GM21529 (cell line): ENCODE results near the gene PRKAR1B.

Source experiments
- ATAC-seq: cut with Tn5 transposase; IDR thresholded peaks from one replicate; pipeline ENCODE4 v1.9.1; 2021; ENCODE audit not compliant: unreplicated experiment

The PRKAR1B gene

DNA sequence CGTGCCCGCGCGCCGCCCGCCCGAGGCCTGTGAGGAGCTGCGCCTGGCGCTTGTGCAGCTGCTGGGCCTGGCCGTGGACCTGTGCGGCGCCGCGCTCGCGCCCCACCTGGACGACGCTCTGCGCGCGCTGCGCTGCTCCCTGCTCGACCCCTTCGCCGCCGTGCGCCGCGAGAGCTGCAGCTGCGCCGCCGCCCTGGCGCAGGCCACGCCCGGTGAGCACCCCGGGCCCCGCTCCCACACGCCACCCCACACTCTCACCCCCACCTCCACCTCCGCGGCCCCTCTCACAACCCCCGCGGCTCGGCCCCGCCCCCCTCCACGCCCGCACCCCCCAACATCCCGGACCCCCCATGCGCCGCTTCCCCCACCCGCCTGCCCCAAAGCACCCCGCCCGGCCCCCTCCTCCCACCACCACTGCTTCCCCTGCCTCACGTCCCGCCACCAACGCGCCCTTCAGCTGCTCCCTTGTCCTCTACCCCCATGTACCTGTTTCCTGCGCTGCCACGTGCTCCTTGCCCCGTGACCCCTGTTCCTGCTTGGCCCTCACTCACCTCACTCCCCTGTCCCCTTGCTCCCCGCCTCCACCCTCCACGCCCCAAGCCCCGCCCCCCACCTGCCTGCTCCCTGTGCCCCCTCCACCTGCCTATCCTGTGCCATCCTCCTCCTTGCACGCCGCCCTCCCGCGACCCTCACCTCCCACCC, at the start of gene PRKAR1B:
PRKAR1B (minus strand) TSS at position 178 of the 702 bp plus-strand sequence. CDS start 15,776 bp downstream, outside the sequence.
- peak; percentile 46 for ATAC-seq

DNA sequence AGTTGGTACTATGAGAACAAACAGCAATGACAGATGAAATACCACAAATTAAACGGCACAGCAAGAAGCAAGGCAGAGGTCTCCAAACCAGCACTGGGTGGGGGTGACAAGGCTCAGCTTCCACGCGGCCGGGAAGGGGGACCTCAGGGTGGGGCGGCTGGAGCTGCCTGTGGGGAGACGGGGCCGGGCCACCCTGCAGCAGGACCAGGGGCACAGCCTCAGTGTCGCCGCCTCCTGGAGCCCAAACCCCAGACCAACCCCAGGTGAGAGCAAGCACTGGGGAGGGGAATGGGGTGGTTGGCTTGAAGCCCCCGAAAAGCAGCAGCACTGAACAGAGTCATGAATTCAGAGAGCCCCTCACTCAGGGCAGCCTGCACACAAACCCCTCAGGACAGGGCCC, 49.3 kb upstream of the PRKAR1B start:
- ATAC-seq = no peak

DNA sequence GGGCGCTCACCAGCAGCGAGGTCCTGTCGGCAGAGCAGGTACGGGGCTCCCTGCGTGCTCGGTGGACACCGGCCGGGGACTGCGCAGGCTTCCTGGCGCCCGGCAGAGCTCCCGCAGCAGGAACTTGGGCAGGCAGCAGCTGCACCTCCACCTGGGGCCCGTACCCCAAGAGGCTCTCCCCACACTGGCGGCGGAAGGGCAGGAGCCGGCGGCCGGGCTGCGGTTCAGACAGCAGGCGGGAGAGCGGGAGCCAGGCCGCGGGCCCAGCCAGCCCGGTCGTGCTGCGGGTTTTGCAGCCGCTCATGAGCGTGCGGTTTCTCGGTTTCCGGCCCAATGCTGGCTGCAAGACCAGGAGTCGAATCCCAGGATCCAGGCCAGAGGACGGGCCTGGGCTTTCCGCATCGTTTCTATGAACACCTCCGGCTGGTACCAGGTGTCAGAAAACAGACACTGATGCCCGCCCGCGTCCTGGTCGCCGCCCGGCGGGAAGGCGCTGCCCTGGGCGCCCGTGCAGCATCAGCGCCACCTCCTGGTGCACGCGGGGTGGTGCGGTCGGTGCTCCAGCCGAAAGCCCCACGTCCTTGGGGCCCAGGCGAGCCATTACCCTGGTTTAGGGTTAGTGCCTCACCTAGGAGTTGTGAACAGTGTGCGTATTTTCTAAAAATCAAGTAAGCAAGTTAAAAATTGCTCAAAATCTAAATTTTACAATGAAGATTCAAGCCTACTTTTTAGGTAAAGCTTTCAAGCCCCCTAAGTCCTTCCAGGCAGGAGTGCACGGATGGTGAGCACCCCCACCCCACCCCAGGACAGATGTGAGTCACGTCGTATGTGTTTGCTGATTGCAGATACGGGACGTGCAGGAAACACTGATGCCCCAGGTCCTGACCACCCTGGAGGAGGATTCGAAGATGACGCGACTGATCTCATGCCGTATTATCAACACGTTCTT, 47.4 kb upstream of the PRKAR1B start:
- no peak for ATAC-seq

DNA sequence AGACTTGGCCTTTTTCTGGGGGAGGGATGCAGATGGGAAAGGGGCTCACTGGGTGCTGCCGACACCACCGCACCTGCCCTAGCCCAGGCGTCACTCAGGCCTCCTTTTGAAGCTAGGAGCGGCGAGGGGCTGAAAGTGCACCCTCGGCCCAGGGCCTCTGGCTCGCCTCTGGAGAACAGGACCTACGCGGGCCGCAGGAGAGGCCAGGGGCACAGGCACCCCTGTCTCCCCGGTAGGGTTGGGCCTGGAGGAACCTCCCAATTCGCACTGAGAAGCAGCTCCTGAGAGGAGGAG, 46.5 kb upstream of the PRKAR1B start:
- ATAC-seq = no peak

DNA sequence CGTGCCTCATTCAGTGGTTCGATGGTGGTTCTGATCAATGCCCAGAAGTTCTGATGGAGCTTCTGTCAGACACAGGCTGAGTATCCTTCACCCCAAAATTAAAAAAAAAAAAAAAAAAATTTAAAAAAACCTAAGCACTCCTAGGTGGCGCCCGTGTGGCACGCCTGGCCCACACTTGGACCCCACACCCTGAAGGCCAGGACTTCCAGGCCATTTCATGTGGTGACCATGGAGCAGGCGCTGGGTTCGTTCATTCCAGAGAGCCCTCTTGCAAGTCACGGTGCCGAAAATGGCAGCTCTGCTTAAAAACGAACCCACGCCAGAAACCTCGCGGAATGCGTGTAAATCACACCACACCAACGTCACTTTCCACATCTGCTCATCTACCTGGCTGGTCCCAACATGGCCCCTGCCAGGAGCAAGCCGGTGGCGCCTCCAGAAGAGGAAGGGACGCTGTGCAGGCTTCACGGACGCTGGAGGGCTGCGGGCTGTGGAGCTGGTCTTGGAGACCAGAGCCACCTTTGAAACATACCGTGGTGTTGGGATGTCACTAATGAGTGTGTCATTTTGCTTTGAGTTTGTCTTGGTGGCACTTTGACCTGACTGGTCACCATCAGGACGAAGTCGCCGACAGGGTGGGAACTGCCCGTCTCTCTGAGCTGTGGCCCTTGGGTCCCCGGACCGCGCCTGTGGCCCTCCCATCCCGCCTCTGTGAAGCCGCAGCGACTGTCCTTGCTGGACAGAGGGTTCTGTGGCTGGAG, 46.0 kb upstream of the PRKAR1B start:
- no peak for ATAC-seq

DNA sequence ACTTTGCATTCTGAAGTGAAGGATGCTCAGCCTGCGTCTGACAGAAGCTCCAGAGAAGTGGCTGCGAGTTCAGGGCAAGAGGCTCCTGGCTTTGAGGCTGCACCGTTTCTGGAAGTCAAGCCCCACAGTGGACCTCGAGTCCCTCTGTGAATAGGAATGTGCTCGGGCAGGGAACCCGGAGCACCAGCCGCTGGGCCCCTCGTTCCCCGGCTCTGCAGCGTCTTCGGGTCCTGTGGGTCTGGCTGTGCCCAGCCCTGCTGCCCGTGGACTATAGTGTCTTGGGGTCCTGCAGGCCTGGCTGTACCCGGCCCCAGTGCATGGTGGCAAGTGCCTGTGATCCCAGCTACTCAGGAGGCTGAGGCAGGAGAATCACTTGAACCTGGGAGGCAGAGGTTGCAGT, 45.3 kb upstream of the PRKAR1B start:
- ATAC-seq = no peak

DNA sequence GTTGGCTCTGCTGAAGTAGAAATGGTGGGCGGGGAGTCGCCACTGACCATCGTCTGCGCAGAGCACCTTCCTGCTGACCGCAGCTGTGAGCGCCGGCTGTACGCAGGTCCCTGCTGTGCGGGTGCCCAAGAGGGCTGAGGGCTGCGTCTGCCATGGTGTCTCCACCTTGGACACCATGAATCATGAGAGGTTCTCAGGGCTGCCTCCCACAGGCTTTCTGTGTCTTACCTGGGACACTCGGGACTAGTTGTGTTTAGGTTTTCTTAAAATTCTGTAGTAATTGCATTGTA, 44.9 kb upstream of the PRKAR1B start:
- no peak for ATAC-seq

DNA sequence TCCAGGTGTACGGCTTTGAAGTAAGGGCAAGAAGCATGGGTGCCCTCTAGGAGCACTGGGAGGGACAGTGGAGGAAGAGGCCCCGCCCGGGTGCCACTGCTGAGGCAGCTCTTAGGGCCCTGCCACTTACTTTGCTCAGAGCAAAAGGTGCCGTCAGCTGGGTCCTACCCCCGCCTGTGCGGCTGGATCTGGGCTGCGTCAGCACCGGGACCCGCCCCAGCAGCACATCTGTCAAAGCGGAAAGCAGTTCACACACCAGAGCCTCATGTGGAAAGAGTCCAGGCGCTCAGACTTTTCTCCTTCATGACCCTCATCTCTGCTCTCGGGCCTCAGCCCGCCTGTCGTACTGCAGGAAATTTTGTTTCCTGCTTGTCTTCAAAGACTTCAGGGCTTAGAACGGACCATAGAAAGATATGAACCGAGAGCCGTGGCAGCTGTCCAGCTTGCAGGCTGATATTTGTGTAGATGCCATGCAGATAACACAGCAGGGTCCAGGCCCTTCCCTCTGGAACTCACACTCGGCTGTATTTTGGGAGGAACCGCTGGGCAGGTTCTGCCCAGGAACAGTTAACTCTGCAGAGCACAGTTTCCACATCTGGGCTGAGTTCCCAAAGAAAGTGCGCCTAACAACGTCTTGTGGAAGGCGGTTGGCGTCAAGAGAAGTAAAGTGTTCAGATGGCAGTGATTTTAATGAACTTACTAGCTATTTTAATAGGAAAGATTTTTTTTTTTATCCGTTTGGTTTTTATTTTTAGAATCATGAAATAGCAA, 44.3 kb upstream of the PRKAR1B start:
- no peak for ATAC-seq

DNA sequence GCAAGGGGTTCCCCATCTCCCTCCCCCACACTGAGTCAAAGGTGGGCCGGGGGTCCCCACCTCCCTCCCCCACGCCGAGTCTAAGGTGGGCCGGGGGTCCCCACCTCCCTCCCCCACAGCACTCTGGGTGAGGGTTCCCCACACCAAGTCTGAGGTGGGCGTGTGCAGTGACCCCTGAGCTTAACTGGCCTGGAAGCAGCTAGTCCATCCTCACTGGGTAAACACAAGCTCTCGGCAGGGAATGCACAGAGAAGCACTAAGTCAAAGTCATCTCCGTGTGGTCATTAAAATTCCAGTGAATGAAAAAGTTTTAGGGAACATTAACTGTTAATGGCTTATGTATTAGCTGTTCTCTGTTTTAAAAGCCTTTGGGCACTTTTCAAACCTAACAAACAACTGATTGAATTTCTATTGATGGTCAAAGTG, 43.7 kb upstream of the PRKAR1B start:
- ATAC-seq = no peak

DNA sequence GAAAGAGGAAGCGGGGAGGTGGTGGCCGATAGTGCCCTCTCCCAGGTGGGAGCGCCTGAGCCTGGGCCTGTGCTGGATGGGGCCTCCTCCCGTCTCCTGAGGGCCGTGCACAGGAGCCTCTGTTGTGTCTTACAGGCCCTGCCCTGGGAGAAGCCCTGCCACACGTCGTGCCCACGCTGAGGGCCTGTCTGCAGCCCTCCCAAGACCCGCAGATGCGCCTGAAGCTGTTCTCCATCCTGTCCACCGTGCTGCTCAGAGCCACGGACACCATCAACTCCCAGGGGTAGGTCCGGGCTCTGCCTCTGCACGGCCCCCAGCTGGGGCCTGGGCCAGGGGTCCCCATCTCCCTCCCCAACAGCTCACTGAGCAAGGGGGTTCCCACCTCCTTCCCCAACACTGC, 43.3 kb upstream of the PRKAR1B start:
- ATAC-seq = no peak

DNA sequence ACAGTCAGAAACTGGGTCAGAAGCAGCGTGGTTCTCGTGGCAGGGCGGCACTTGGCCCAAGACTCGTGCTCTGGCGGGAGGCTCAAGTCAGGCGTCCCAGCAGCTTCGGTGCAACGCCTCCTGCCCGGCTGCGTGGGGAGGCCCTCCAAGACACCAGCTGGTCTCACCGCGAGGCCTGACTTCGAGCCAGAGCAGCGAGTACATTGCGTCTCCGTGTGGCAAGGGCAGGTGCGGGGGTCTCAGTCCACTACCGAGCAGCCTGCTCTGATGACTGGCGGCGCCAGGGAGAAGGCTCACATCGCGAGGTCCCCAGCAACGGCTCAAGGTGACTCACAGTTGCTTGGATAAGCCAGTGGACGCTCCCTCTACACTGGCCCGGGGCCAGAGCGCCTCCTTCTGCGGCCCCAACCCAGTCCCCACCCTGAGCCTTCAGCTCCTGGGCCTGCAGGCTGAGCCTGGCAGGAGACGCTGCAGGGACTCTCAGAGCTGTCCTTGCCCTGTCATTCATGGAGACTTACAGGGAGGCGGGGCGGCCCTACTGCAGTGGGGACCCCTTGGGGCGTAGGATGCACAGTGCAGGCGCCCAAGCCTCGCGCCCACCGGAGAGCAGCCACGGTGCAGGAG, 41.9 kb upstream of the PRKAR1B start:
- no peak for ATAC-seq

DNA sequence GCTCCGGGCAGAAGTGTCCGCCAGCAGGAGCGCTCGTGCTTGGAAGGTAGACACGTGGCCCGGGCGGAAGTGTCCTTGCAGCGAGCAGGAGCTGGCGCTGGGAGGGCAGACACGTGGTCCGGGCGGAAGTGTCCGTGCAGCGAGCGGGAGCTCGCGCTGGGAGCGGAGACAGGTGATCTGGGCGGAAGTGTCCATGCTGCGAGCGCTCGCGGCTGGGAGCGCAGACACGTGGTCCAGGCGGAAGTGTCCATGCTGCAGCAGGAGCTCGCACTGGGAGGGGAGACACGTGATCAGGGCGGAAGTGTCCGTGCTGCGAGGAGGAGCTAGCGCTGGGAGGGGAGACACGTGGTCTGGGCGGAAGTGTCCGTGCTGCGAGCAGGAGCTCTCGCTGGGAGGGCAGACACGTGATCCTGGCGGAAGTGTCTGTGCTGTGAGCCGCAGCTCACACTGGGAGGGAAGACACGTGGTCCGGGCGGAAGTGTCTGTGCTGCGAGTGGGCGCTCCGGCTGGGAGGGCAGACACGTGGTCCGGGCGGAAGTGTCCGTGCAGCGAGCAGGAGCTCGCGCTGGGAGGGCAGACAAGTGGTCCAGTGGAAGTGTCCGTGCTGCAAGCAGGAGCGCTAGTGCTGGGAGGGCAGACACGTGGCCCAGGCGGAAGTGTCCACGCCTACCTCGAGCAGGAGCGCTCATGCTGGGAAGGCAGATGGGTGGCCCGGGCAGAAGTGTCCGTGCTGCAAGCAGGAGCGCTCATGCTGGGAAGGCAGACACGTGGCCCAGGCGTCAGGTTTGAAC, 41.1 kb upstream of the PRKAR1B start:
- ATAC-seq = no peak

DNA sequence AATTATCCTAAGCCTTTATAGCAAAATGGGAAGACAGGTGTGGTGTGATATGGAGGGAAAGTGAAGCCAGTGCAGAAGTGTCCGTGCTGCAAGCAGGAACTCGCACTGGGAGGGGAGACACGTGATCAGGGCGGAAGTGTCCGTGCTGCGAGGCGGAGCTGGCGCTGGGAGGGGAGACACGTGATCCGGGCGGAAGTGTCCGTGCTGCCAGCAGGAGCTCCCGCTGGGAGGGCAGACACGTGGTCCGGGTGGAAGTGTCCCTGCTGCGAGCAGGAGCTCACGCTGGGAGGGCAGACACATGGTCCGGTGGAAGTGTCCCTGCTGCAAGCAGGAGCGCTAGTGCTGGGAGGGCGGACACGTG, 40.5 kb upstream of the PRKAR1B start:
- ATAC-seq = no peak

DNA sequence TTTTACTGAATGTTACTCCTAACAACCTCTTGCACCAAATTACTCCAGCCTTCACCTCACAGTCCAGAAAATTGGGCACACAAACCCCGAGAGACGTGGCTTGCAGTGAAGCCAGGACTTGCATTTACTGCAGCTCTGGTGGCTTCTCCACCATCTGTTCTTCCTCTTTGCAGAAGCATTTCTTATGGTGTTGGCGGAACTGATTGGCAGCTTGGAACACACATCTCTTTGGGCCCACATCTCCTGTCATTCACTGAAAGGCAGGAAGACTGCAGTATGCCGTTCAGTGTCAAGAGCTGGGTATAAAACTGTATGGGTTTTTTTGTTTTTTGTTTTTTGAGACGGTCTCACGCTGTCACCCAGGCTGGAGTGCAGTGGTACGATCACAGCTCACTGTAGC, 38.3 kb upstream of the PRKAR1B start:
- ATAC-seq = no peak

DNA sequence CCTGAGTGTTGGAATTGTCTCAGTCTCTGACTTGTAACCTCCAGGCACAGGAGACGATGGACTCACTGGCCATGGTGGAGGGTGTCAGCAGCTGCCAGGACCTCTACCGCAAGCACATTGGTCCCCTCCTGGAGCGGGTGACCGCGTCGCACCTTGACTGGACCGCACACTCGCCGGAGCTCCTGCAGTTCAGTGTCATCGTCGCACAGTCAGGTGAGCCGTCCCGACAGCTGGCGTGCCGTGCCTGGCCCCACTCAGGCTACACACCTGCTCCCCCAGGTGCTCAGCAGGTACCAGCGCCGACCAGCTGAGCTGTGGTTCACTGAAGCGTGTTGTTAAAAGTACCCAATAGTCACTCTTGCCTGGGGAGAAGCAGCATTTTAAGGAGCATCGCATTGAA, 36.7 kb upstream of the PRKAR1B start:
- no peak for ATAC-seq

DNA sequence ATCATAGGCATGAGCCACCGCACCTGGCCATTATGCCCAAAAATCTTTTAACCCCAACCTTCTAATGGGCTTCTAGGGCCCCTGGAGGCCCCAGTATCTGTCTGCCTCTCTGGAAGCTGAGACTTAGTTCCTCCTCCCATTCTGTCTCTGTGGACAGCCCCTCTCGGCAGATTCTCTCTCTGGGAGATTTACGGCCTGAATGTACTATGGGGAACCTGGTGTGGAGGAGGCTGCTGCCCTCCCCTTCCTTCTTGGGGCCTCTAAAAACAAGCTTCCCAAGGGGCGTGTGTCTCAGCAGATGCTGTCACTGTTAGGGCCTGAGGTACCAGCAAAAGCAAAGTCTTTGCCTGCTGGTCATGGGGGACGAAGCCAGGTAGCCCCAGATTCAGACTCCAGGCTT, 35.8 kb upstream of the PRKAR1B start:
- no peak for ATAC-seq

DNA sequence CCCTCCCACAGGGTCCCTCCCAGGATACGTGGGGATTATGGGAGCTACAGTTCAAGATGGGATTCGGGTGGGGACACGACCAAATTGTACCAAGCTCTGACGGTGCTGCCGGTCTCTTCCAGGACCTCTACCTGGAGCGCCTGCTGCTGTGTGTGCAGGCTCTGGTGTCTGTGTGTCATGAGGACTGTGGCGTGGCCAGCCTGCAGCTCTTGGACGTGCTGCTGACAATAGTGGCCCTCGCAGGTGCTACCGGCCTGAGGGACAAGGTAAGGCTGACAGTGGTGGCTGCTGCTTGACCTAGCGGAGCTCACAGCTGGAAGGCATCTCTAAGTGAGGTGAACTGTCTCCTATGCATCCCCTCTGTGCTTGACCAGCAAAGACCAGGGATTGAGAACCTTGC, 34.5 kb upstream of the PRKAR1B start:
- no peak for ATAC-seq

DNA sequence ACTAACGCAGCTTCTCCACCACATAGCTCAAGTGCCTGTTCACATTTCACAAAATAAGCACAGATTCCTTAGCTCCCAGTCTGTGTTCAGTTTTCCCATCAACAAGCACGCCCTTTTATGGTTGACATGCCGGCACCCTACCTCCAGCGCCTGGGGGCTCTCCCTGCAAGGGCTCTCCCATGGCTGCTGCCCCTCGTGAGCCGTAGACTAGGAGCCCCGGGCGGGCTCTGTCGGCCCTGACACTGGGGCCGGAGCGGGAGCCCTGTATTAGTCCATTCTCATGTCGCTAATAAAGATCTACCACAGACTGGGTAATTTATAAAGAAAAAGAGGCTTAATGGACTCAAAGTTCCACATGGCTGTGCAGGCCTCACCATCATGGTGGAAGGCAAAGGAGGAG, 34.0 kb upstream of the PRKAR1B start:
- no peak for ATAC-seq

DNA sequence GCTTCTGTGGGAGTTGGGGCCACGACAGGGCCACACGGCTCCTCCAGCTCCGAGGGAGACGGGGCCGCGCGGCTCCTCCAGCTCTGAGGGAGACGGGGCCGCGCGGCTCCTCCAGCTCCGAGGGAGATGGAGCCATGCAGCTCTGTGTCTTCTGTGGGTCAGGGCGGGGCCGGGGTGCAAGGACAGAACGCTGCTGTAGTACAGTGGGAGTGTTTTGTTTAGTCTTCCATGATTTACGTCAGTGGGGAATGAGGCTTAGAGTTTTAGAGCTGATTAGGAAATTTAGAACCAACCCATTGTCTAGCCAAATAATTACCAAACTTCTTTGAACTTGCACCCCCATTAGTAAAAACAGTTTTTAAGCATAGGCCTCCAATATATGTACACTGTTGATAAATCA, 32.9 kb upstream of the PRKAR1B start:
- no peak for ATAC-seq

DNA sequence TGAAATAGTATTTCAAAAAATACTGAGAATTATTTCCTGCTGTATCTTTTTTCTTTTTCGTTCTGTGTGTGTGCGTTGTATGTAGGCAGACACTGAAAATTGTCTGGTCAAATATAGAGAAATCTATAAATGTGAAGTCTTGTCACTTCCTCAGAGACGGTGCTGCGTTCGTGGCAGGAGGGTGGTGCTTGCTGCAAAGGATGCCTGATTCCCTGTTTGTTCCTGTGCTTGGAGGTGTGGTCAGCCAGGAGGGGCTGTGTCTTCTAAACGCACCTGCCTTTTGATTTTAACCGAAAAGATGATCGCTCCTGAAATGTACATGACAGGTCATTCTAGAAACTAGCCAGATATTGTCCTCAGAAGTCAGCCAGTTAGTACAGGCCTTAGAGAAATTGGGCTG, 32.5 kb upstream of the PRKAR1B start:
- no peak for ATAC-seq
